Stimulated activated CD8-positive, alpha-beta memory T cell treated with anti-CD3 and anti-CD28 coated beads, Interleukin-12 subunit alpha, Interleukin-12 subunit beta, amount 100 ng/mL, for 24 hours (primary cell): ENCODE measurements around the gene KCNJ9.
"Not testable (repeated sequence)": the region's sequence is repeated elsewhere in the genome, so short reads cannot be mapped to it uniquely, and the experiment has no call there.

Source experiments
- DNase-seq: peaks from one replicate; pipeline ENCODE4 v3.0.0-alpha.2; 2020; ENCODE audit errors: extremely low read depth

The KCNJ9 gene

GRCh38 chr1:160103658-160104408, 22.5 kb downstream of the KCNJ9 start:
- no peak for DNase-seq

GRCh38 chr1:160104486-160104885, 23.1 kb downstream of the KCNJ9 start:
- no peak for DNase-seq

- DNase-seq = no peak
These were observed 23.8 kb downstream of the KCNJ9 start for GRCh38 chr1:160105155-160105554.

GRCh38 chr1:160107512-160107911, 26.2 kb downstream of the KCNJ9 start:
- no peak for DNase-seq

- no peak for DNase-seq
These were observed 27.7 kb downstream of the KCNJ9 start for GRCh38 chr1:160108888-160109662.

- no peak for DNase-seq
These were observed 28.3 kb downstream of the KCNJ9 start for GRCh38 chr1:160109686-160110085.

- not testable (repeated sequence) for DNase-seq
These were observed 30.1 kb downstream of the KCNJ9 start for GRCh38 chr1:160111462-160111861.

- DNase-seq = no peak
These were observed 31.0 kb downstream of the KCNJ9 start for GRCh38 chr1:160112357-160112756.

- no peak for DNase-seq
These were observed 32.1 kb downstream of the KCNJ9 start for GRCh38 chr1:160113407-160113806.

- no peak for DNase-seq
These were observed 32.7 kb downstream of the KCNJ9 start for GRCh38 chr1:160114085-160114484.

GRCh38 chr1:160115545-160116282, 34.4 kb downstream of the KCNJ9 start, which contains the start of gene ATP1A2:
Gene ATP1A2 (plus strand): TSS chr1:160115759. CDS start chr1:160115862, 103 bp downstream.
- DNase-seq = no peak

- DNase-seq = no peak
These were observed 35.2 kb downstream of the KCNJ9 start for GRCh38 chr1:160116283-160117147.

GRCh38 chr1:160117300-160117699, 36.0 kb downstream of the KCNJ9 start:
- DNase-seq = no peak

- DNase-seq = no peak
These were observed 36.4 kb downstream of the KCNJ9 start for GRCh38 chr1:160117709-160118183.

GRCh38 chr1:160118928-160119327, 37.6 kb downstream of the KCNJ9 start:
- DNase-seq = no peak

GRCh38 chr1:160120797-160121196, 39.5 kb downstream of the KCNJ9 start:
- DNase-seq = no peak

GRCh38 chr1:160121388-160121787, 40.0 kb downstream of the KCNJ9 start:
- DNase-seq = no peak

- no peak for DNase-seq
These were observed 41.7 kb downstream of the KCNJ9 start for GRCh38 chr1:160122978-160123495.

GRCh38 chr1:160123726-160124125, 42.4 kb downstream of the KCNJ9 start:
- no peak for DNase-seq

GRCh38 chr1:160124705-160125478, 43.6 kb downstream of the KCNJ9 start:
- DNase-seq = no peak
